Adipocyte (in vitro differentiated cells): ENCODE measurements around the gene HDAC1.
A peak's percentile ranks its signal among the peaks of the same experiment; 100 is the strongest.

ENCODE experiments used
- DNase-seq: peaks from one replicate; pipeline ENCODE4 v3.0.0-alpha.2; 2015; ENCODE audit warnings: low read depth
- H3K27me3 ChIP-seq: replicated peaks from 2 replicates; pipeline ENCODE4 v1.7.0; 2013; ENCODE audit warnings: mild to moderate bottlenecking, low read length, moderate library complexity; ENCODE audit not compliant: control insufficient read depth, insufficient read depth
- H3K36me3 ChIP-seq: 2 replicates; pipeline ENCODE4 v1.7.0; 2013; ENCODE audit warnings: low read length, mild to moderate bottlenecking, moderate library complexity; ENCODE audit not compliant: control insufficient read depth, insufficient read depth, severe bottlenecking
- H3K4me1 ChIP-seq: 2 replicates; pipeline ENCODE4 v1.7.0; 2013; ENCODE audit warnings: mild to moderate bottlenecking, low read length, moderate library complexity; ENCODE audit not compliant: control insufficient read depth, insufficient read depth
- H3K4me3 ChIP-seq: 2 replicates; pipeline ENCODE4 v1.7.0; 2013; ENCODE audit warnings: mild to moderate bottlenecking, low read length, moderate library complexity
- H3K9ac ChIP-seq: 2 replicates; pipeline ENCODE4 v1.7.0; 2013; ENCODE audit warnings: mild to moderate bottlenecking, low read length, moderate library complexity
- H3K9me3 ChIP-seq: 2 replicates; pipeline ENCODE4 v1.7.0; 2013; ENCODE audit warnings: mild to moderate bottlenecking, low read length, moderate library complexity; ENCODE audit not compliant: control insufficient read depth

The HDAC1 gene

GRCh38 chr1:32307324-32307723 is 15.4 kb downstream of the HDAC1 start:
- H3K4me3 ChIP-seq: peak overlapping the region; percentile 24
- DNase-seq: peak; percentile 46
- H3K9ac ChIP-seq: no peak overlapping the region
- peaks cover 29% of the 10 kb centered on the region for H3K36me3 ChIP-seq
- peaks cover 9% of the 10 kb centered on the region for H3K4me1 ChIP-seq
- H3K27me3 ChIP-seq: no peaks in the 10 kb centered on the region
- peaks cover 7% of the 10 kb centered on the region for H3K9me3 ChIP-seq

GRCh38 chr1:32309960-32310359 is 18.1 kb downstream of the HDAC1 start:
- Histone ChIP-seq H3K4me3 (no peak overlapping the region), H3K9me3 (peaks cover 7% of the 10 kb centered on the region), H3K4me1 (peaks cover 9% of the 10 kb centered on the region), H3K27me3 (no peaks in the 10 kb centered on the region), H3K36me3 (peaks cover 9% of the 10 kb centered on the region), H3K9ac (no peak overlapping the region)
- no peak for DNase-seq

GRCh38 chr1:32311709-32312393 is 20.0 kb downstream of the HDAC1 start:
- H3K4me3 ChIP-seq: no peak overlapping the region
- peaks cover 9% of the 10 kb centered on the region for H3K4me1 ChIP-seq
- H3K9ac ChIP-seq: no peak overlapping the region
- DNase-seq: no peak
- H3K36me3 ChIP-seq: peaks cover 2% of the 10 kb centered on the region
- no peaks in the 10 kb centered on the region for H3K27me3 ChIP-seq
- H3K9me3 ChIP-seq: no peaks in the 10 kb centered on the region

- no peak for DNase-seq
- no peak overlapping the region for H3K4me3 ChIP-seq
- peaks cover 11% of the 10 kb centered on the region for H3K36me3 ChIP-seq
- H3K9ac ChIP-seq: no peak overlapping the region
- H3K9me3 ChIP-seq: no peaks in the 10 kb centered on the region
- H3K4me1 ChIP-seq: no peaks in the 10 kb centered on the region
- no peaks in the 10 kb centered on the region for H3K27me3 ChIP-seq
These were observed 25.0 kb downstream of the HDAC1 start for GRCh38 chr1:32316903-32317277.

DNA sequence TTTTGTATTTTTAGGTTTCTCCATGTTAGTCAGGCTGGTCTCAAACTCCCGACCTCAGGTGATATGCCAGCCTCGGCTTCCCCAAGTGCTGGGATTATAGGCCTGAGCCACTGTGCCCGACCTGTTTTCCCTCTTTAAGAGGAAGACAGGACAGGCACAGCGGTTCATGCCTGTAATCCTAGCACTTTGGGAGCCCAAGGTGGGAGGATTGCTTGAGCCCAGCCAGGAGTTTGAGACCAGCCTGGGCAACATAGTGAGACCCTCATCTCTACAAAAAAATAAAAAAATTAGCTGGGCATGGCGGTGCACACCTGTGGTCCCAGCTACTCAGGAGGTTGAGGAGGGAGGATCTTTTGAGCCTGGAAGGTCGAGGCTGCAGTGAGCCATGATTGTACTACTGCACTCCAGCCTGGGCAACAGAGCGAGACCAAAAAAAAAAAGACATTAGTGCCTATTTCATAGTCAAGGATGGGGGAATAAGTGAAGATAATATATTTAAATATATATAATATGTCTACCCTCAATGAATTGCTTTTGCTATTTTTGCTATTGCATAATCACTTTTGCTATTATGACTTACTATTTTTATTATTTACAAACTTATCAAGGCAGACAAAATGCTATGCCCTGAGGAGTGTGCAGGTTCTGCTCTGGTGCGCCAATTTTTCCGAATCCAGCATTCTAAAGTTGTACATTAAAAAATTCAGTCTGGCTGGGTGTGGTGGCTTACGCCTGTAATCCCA is 26.4 kb downstream of the HDAC1 start:
- no peak for DNase-seq
- Histone ChIP-seq H3K9ac (no peak overlapping the region), H3K36me3 (peaks cover 11% of the 10 kb centered on the region), H3K9me3 (no peaks in the 10 kb centered on the region), H3K4me1 (no peaks in the 10 kb centered on the region), H3K27me3 (no peaks in the 10 kb centered on the region), H3K4me3 (no peak overlapping the region)

DNA sequence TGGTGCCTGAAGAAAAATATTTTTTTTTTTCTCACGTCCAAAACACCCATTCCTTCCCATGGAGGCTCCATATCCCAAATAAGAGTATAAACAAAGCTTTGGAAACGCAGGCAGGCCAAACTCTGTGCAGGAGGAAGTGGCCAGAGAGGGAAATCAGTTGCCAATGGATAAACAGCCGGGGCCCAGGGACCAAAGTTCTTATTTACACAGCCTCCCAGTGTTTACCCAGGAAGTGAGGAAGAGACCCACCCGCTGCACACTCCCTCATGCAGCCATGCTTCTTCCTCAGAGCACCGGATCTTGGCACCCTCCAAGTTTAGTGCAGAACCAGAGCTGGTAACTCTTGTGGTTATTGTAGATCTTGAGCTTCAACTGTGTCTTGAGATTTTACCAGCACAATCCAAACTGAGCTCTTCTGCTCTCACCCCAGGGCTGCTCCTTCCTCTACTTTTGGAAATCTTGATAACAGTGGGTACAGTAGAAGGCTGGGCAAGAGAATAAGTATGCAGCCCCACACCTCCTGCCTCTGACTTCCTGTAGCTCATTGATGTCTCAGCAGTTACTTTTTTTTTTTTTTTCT is 29.9 kb downstream of the HDAC1 start:
- Histone ChIP-seq H3K9ac (no peak overlapping the region), H3K36me3 (peaks cover 18% of the 10 kb centered on the region), H3K4me1 (no peaks in the 10 kb centered on the region), H3K9me3 (no peaks in the 10 kb centered on the region), H3K4me3 (no peak overlapping the region), H3K27me3 (no peaks in the 10 kb centered on the region)
- DNase-seq: no peak

DNA sequence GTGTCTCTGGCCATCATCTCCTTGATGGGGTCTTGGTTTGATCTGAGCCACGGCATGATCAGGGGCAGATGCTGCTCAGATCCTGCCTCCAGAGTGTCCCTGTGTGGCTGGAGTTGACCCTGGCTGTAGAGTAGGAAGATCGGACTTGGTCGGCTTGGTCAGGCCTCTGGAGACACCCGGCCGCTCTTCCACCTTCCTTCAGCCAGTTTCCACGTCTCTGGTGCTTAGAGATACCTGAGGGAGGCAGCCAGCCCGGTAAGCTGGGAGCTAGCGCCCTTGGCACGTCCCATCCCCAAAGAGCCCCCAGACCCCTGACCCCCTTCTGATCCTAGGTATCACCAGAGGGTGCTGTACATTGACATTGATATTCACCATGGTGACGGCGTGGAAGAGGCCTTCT is 35.3 kb downstream of the HDAC1 start:
- DNase-seq: no peak
- Histone ChIP-seq H3K27me3 (no peaks in the 10 kb centered on the region), H3K9ac (no peak overlapping the region), H3K9me3 (no peaks in the 10 kb centered on the region), H3K36me3 (peaks cover 43% of the 10 kb centered on the region), H3K4me3 (no peak overlapping the region), H3K4me1 (no peaks in the 10 kb centered on the region)

- DNase-seq: no peak
- Histone ChIP-seq H3K4me3 (no peak overlapping the region), H3K36me3 (peaks cover 42% of the 10 kb centered on the region), H3K27me3 (no peaks in the 10 kb centered on the region), H3K4me1 (peaks cover 18% of the 10 kb centered on the region), H3K9ac (no peak overlapping the region), H3K9me3 (no peaks in the 10 kb centered on the region)
These were observed 38.1 kb downstream of the HDAC1 start for GRCh38 chr1:32329931-32330466.

GRCh38 chr1:32330558-32331151 is 38.8 kb downstream of the HDAC1 start:
- H3K27me3 ChIP-seq: no peaks in the 10 kb centered on the region
- H3K36me3 ChIP-seq: peaks cover 40% of the 10 kb centered on the region
- peaks cover 20% of the 10 kb centered on the region for H3K4me1 ChIP-seq
- no peak for DNase-seq
- H3K4me3 ChIP-seq: no peak overlapping the region
- H3K9me3 ChIP-seq: no peaks in the 10 kb centered on the region
- no peak overlapping the region for H3K9ac ChIP-seq

DNA sequence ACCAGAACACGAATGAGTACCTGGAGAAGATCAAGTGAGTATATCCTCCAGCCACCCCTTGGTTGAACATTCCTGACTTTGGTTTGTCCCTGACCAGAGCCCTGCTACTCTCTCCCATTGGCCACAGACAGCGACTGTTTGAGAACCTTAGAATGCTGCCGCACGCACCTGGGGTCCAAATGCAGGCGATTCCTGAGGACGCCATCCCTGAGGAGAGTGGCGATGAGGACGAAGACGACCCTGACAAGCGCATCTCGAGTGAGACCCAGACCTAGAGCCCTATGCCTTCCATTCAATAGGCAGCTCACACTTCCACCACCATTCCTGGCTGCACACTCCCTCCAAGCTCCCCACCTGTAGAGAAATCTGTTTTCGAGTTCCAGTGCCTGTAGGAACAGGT is 39.7 kb downstream of the HDAC1 start:
- Histone ChIP-seq H3K9me3 (no peaks in the 10 kb centered on the region), H3K36me3 (peaks cover 40% of the 10 kb centered on the region), H3K9ac (no peak overlapping the region), H3K4me1 (peaks cover 22% of the 10 kb centered on the region), H3K4me3 (no peak overlapping the region), H3K27me3 (no peaks in the 10 kb centered on the region)
- no peak for DNase-seq
